NCI-H1694 (cell line): ENCODE measurements around the gene GHRH.
A peak's percentile ranks its signal among the peaks of the same experiment; 100 is the strongest.

Experiments
- DNase-seq: peaks from one replicate; lab custom pipeline; 2025; lab: John Stamatoyannopoulos, UW

Gene GHRH

GRCh38 chr20:37290158-37290810, 28.7 kb upstream of the GHRH start:
- DNase-seq = no peak

GRCh38 chr20:37288091-37288490, 26.5 kb upstream of the GHRH start:
- DNase-seq = no peak

GRCh38 chr20:37285664-37286374, 24.2 kb upstream of the GHRH start:
- DNase-seq = no peak

- no peak for DNase-seq
These were observed 23.1 kb upstream of the GHRH start for GRCh38 chr20:37284691-37285161.

- DNase-seq = no peak
These were observed 22.0 kb upstream of the GHRH start for GRCh38 chr20:37283530-37284195.

GRCh38 chr20:37282556-37282955, 20.9 kb upstream of the GHRH start:
- no peak for DNase-seq

- DNase-seq = no peak
These were observed 18.8 kb upstream of the GHRH start for GRCh38 chr20:37280403-37280802.

GRCh38 chr20:37279820-37280219, 18.2 kb upstream of the GHRH start:
- DNase-seq = no peak

- no peak for DNase-seq
These were observed 17.5 kb upstream of the GHRH start for GRCh38 chr20:37278966-37279590.

- no peak for DNase-seq
These were observed 15.6 kb upstream of the GHRH start for GRCh38 chr20:37277253-37277593.

GRCh38 chr20:37276494-37277252, 15.1 kb upstream of the GHRH start:
- peak; percentile 53 for DNase-seq

- DNase-seq = no peak
These were observed 13.4 kb upstream of the GHRH start for GRCh38 chr20:37274851-37275524.

- no peak for DNase-seq
These were observed 12.4 kb upstream of the GHRH start for GRCh38 chr20:37273988-37274387.

GRCh38 chr20:37271421-37271768, 9.8 kb upstream of the GHRH start:
- DNase-seq = no peak

GRCh38 chr20:37270576-37271420, 9.2 kb upstream of the GHRH start:
- DNase-seq = no peak

- DNase-seq = no peak
These were observed 6.2 kb upstream of the GHRH start for GRCh38 chr20:37267667-37268313.

- DNase-seq = no peak
These were observed 5.5 kb upstream of the GHRH start for GRCh38 chr20:37266940-37267666.

GRCh38 chr20:37265152-37265551, 3.5 kb upstream of the GHRH start:
- no peak for DNase-seq

GRCh38 chr20:37263686-37264085, 2.1 kb upstream of the GHRH start:
- no peak for DNase-seq
